ENCODE results near the gene C12orf57. TPM values are rescaled to one million over a fixed set of nuclear protein-coding genes. Genes with fewer than 3 reads are reported as not detected.

The C12orf57 gene
- total RNA-seq, 1 experiment from 2014 or later = 176 TPM

DNA sequence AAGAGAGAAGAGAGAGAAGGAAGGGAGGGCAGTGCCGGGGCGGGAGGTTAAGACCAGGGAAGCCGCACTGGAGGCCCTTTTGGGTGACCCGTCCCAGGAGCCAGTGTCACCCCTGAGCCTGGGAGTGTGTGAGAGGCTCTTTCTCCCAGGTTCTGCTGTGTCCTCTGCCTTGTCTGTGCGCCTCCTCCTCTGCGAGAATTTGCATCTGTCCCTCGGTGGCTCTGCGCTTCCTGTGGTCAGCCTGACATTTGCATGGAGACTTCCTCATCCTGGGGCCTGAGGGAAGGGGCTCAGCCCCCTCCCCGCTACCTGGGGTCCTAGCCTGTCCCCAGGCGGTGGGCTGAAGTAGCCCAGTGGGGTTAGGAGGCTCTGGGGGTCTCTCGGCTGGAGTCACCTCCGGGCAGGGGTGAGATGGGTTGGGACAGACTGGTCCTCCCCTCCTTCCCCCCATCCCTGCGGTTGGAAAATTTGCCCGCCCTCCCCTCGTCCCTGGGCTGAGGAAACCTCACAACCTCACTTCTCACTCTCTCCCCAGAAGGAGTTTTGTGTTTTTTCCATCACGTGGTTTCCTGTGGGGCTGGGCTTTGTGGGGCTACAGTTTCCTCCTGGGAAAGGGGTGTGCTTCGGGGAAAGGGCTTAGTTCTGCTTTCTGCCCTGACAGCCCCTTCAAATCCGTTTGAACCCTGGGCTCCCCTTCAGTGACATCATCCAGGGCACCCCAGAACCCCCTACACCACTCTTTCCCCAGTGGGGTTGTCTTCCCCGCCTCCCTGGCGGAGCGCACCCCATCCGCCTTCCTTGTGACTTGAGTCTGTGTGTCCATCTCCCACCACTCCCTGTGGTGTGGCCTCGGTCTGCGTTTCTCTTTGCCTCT, 9.9 kb downstream of the C12orf57 start:
- no peaks in the 10 kb centered on the region for H3K4me1 Mint-ChIP-seq (ENCODE audit: insufficient read depth, unreplicated experiment)
- no peaks in the 10 kb centered on the region for H3K27me3 Mint-ChIP-seq (ENCODE audit: insufficient read depth, unreplicated experiment)
- H3K4me3 Mint-ChIP-seq (ENCODE audit: unreplicated experiment) = no peak overlapping the region
- intact Hi-C loops (cut with micrococcal nuclease) = no loop called here
- DNase-seq (ENCODE audit: unreplicated experiment) = no peak
- no peak overlapping the region for H3K27ac Mint-ChIP-seq (ENCODE audit: low read depth, unreplicated experiment)
- no peaks in the 10 kb centered on the region for H3K9me3 Mint-ChIP-seq (ENCODE audit: unreplicated experiment)
- CTCF ChIA-PET = no interaction called here
- H3K36me3 Mint-ChIP-seq (ENCODE audit: insufficient read depth, unreplicated experiment) = no peaks in the 10 kb centered on the region
- no peak for TF ChIP-seq CTCF (IDR thresholded peaks at IDR 0.05; ENCODE audit: unreplicated experiment)
- no TSS peak for BruUV-seq (replicated peaks)
- POLR2A ChIA-PET = interaction anchor here (1.8 kb wide), 1 partner anchor 10 kb away, joined by 7 read pairs; no protein-coding TSS in a partner anchor

GRCh38 chr12:6954316-6955107, 10.7 kb downstream of the C12orf57 start:
- intact Hi-C loops (cut with micrococcal nuclease) = no loop called here
- DNase-seq (ENCODE audit: unreplicated experiment) = no peak
- POLR2A ChIA-PET = interaction anchor here (1.8 kb wide), 1 partner anchor 10 kb away, joined by 7 read pairs; no protein-coding TSS in a partner anchor
- Mint-ChIP-seq H3K27ac (ENCODE audit: low read depth, unreplicated experiment) (no peak overlapping the region), H3K4me1 (ENCODE audit: insufficient read depth, unreplicated experiment) (no peaks in the 10 kb centered on the region), H3K27me3 (ENCODE audit: insufficient read depth, unreplicated experiment) (no peaks in the 10 kb centered on the region), H3K36me3 (ENCODE audit: insufficient read depth, unreplicated experiment) (peaks cover 6% of the 10 kb centered on the region), H3K9me3 (ENCODE audit: unreplicated experiment) (no peaks in the 10 kb centered on the region), H3K4me3 (ENCODE audit: unreplicated experiment) (no peak overlapping the region)
- no TSS peak for BruUV-seq (replicated peaks)
- CTCF ChIA-PET = interaction anchor here (4.1 kb wide), 1 partner anchor 8 kb away, joined by 31 read pairs; no protein-coding TSS in a partner anchor
- no peak for TF ChIP-seq CTCF (IDR thresholded peaks at IDR 0.05; ENCODE audit: unreplicated experiment)

- intact Hi-C loops (cut with micrococcal nuclease) = no loop called here
- H3K4me1 Mint-ChIP-seq (ENCODE audit: insufficient read depth, unreplicated experiment) = peaks cover under 1% of the 10 kb centered on the region
- peaks cover 6% of the 10 kb centered on the region for H3K36me3 Mint-ChIP-seq (ENCODE audit: insufficient read depth, unreplicated experiment)
- no peak overlapping the region for H3K4me3 Mint-ChIP-seq (ENCODE audit: unreplicated experiment)
- H3K27ac Mint-ChIP-seq (ENCODE audit: low read depth, unreplicated experiment) = no peak overlapping the region
- ChIA-PET CTCF (interaction anchor here (0.7 to 4.1 kb wide), 3 partner anchors 9 to 134 kb away, joined by 3 to 31 read pairs (median 3); no protein-coding TSS in a partner anchor), POLR2A (interaction anchor here (1.8 kb wide), 1 partner anchor 9 kb away, joined by 7 read pairs; no protein-coding TSS in a partner anchor)
- no peak for TF ChIP-seq CTCF (IDR thresholded peaks at IDR 0.05; ENCODE audit: unreplicated experiment)
- H3K27me3 Mint-ChIP-seq (ENCODE audit: insufficient read depth, unreplicated experiment) = no peaks in the 10 kb centered on the region
- H3K9me3 Mint-ChIP-seq (ENCODE audit: unreplicated experiment) = no peaks in the 10 kb centered on the region
- BruUV-seq (replicated peaks) = no TSS peak
- no peak for DNase-seq (ENCODE audit: unreplicated experiment)
These were observed 11.5 kb downstream of the C12orf57 start for GRCh38 chr12:6955108-6956020.
